LNCaP clone FGC (cell line): ENCODE measurements around the gene NANS.
"Not testable (repeated sequence)": the region's sequence is repeated elsewhere in the genome, so short reads cannot be mapped to it uniquely, and the experiment has no call there.

ENCODE experiments used
- DNase-seq: peaks from one replicate; pipeline ENCODE4 v3.0.0-alpha.2; 2011; ENCODE audit warnings: low read depth
- H3K4me3 ChIP-seq: 2 replicates; pipeline ENCODE4 v1.5.1; 2011; ENCODE audit warnings: mild to moderate bottlenecking, low read depth, low read length, control low read depth
- CTCF ChIP-seq: IDR thresholded peaks from 2 replicates; pipeline ENCODE4 v1.5.1; 2012; ENCODE audit warnings: mild to moderate bottlenecking; ENCODE audit not compliant: control insufficient read depth, insufficient read depth; ENCODE audit errors: extremely low read depth

The NANS gene

GRCh38 chr9:98108531-98109031 lies 52.0 kb downstream of the NANS start:
- no peak overlapping the region for H3K4me3 ChIP-seq
- no peak for DNase-seq
- TF ChIP-seq CTCF: no peak

- TF ChIP-seq CTCF: no peak
- DNase-seq: no peak
- no peak overlapping the region for H3K4me3 ChIP-seq
These were observed 52.5 kb downstream of the NANS start for GRCh38 chr9:98109052-98109451.

- DNase-seq, H3K4me3 ChIP-seq: not testable (repeated sequence)
These were observed 60.6 kb downstream of the NANS start for GRCh38 chr9:98117097-98117496.

GRCh38 chr9:98117984-98118639 lies 61.6 kb downstream of the NANS start:
- 0 out of 2 replicates have a peak, but pooled peaks have one; percentile 3 for TF ChIP-seq CTCF
- no peak for DNase-seq
- peak overlapping the region; percentile 55 for H3K4me3 ChIP-seq

GRCh38 chr9:98118640-98119601 lies 62.4 kb downstream of the NANS start, which contains the start of gene TRIM14:
Gene TRIM14 (minus strand): TSS chr9:98119222. CDS start chr9:98119188, 34 bp downstream.
- peak within 1 kb of the TSS; percentile 55 for H3K4me3 ChIP-seq
- DNase-seq: no peak
- peak; percentile 13; the same call in 1 of the 2 replicates for TF ChIP-seq CTCF

- no peak overlapping the region for H3K4me3 ChIP-seq
These were observed 63.9 kb downstream of the NANS start for GRCh38 chr9:98120476-98120875.

More at GRCh38 chr9:98120476-98120875, 63.9 kb downstream of the NANS start:
- no peak for TF ChIP-seq CTCF
- no peak for DNase-seq
